Endodermal cell (in vitro differentiated cells): Measurements from ENCODE around the gene MGAT3. TPM values are rescaled to one million over a fixed set of nuclear protein-coding genes. Genes with fewer than 3 reads are reported as not detected.
A peak's percentile ranks its signal among the peaks of the same experiment; 100 is the strongest.

Source experiments
- DNase-seq: peaks from one replicate; pipeline ENCODE4 v3.0.0-alpha.2; 2017
- H3K27ac ChIP-seq: 2 replicates; pipeline ENCODE4 v1.5.1; 2013; ENCODE audit warnings: mild to moderate bottlenecking, low read depth, low read length, moderate library complexity
- H3K27me3 ChIP-seq: 2 replicates; pipeline ENCODE4 v1.6.1; 2013; ENCODE audit warnings: mild to moderate bottlenecking, low read length, moderate library complexity; ENCODE audit not compliant: insufficient read depth, control insufficient read depth, poor library complexity, severe bottlenecking
- H3K36me3 ChIP-seq: 2 replicates; pipeline ENCODE4 v1.7.0; 2013; ENCODE audit warnings: mild to moderate bottlenecking, low read length, moderate library complexity; ENCODE audit not compliant: control insufficient read depth, insufficient read depth
- H3K4me1 ChIP-seq: one replicate; pipeline ENCODE4 v1.7.0; 2013; ENCODE audit warnings: low read length; ENCODE audit not compliant: control insufficient read depth, insufficient read depth
- H3K4me3 ChIP-seq: 2 replicates; pipeline ENCODE4 v1.5.1; 2013; ENCODE audit warnings: mild to moderate bottlenecking, low read length, moderate library complexity
- H3K9ac ChIP-seq: 2 replicates; pipeline ENCODE4 v1.6.1; 2013; ENCODE audit warnings: mild to moderate bottlenecking, low read length, moderate library complexity; ENCODE audit not compliant: poor library complexity, severe bottlenecking; ENCODE audit errors: extremely low read depth
- H3K9me3 ChIP-seq: 2 replicates; pipeline ENCODE4 v1.6.1; 2013; ENCODE audit warnings: mild to moderate bottlenecking, low read length, moderate library complexity; ENCODE audit not compliant: control insufficient read depth
- H3K27ac Mint-ChIP-seq: 2 replicates; pipeline ENCODE4 v1.8.0; 2020; ENCODE audit warnings: mixed read lengths
- H3K27me3 Mint-ChIP-seq: 2 replicates; pipeline ENCODE4 v1.8.0; 2021; ENCODE audit warnings: mild to moderate bottlenecking, mixed read lengths; ENCODE audit not compliant: insufficient read depth
- H3K36me3 Mint-ChIP-seq: 2 replicates; pipeline ENCODE4 v1.8.0; 2020; ENCODE audit warnings: low read depth, mixed read lengths
- H3K4me1 Mint-ChIP-seq: 2 replicates; pipeline ENCODE4 v1.8.0; 2020; ENCODE audit warnings: mixed read lengths
- H3K4me3 Mint-ChIP-seq: 2 replicates; pipeline ENCODE4 v1.8.0; 2020; ENCODE audit warnings: mild to moderate bottlenecking, moderate library complexity, mixed read lengths
- H3K9me3 Mint-ChIP-seq: 2 replicates; pipeline ENCODE4 v1.8.0; 2020; ENCODE audit warnings: mild to moderate bottlenecking, mixed read lengths
- CTCF ChIP-seq: fragments of 200-600 bp; sonication (generic); conservative IDR thresholded peaks from 2 replicates; pipeline ENCODE4 v1.5.0; 2021; ENCODE audit warnings: antibody characterized with exemption, mild to moderate bottlenecking
- WGBS, 2 experiments: methylation state at CpG; one replicate each; pipeline versions ENCODE4 v1.1.5 to v1.1.7; 2013; ENCODE audit warnings: missing lambda C conversion rate in 2 of 2, mixed read lengths in 1 of 2; ENCODE audit not compliant: insufficient coverage in 1 of 2, insufficient read length in 1 of 2; 5-methylcytosine and 5-hydroxymethylcytosine counted together
- total RNA-seq, 2 donors: library from RNA; stranded (reverse); fragmentation: NEBNext Ultra II Directional in 1 of 2; extraction: Animal tissue kit (Norgen Biotek cat#: 25700) in 1 of 2; gene quantifications; 2 replicates in 1 of 2; 3 replicates in 1 of 2; pipeline ENCODE4 v1.2.1, GENCODE V29; 2021

The MGAT3 gene
- total RNA-seq, 2 donors from 2014 or later: 9.0 to 16.7 TPM

- Mint-ChIP-seq H3K4me3 (no peak overlapping the region), H3K4me1 (peaks cover 14% of the 10 kb centered on the region), H3K27ac (no peak overlapping the region), H3K36me3 (no peaks in the 10 kb centered on the region), H3K9me3 (no peaks in the 10 kb centered on the region), H3K27me3 (no peaks in the 10 kb centered on the region)
- Histone ChIP-seq H3K36me3 (no peaks in the 10 kb centered on the region), H3K9me3 (no peaks in the 10 kb centered on the region), H3K27ac (no peak overlapping the region), H3K9ac (no peak overlapping the region), H3K4me1 (peaks cover 20% of the 10 kb centered on the region), H3K4me3 (no peak overlapping the region), H3K27me3 (no peaks in the 10 kb centered on the region)
- TF ChIP-seq CTCF: no peak
- no peak for DNase-seq
- 91 to 93% methylated on average over 19 to 21 of the region's 21 CpGs for WGBS, 2 experiments
Observed at GRCh38 chr22:39466228-39467006, 9.6 kb downstream of the MGAT3 start.

- Histone ChIP-seq H3K36me3 (no peaks in the 10 kb centered on the region), H3K4me1 (peaks cover 25% of the 10 kb centered on the region), H3K27ac (no peak overlapping the region), H3K4me3 (no peak overlapping the region), H3K9me3 (no peaks in the 10 kb centered on the region), H3K27me3 (no peaks in the 10 kb centered on the region), H3K9ac (no peak overlapping the region)
- 91 to 92% methylated on average over 14 to 17 of the region's 17 CpGs for WGBS, 2 experiments
- Mint-ChIP-seq H3K27me3 (no peaks in the 10 kb centered on the region), H3K4me3 (no peak overlapping the region), H3K36me3 (no peaks in the 10 kb centered on the region), H3K27ac (no peak overlapping the region), H3K4me1 (peaks cover 21% of the 10 kb centered on the region), H3K9me3 (no peaks in the 10 kb centered on the region)
- no peak for TF ChIP-seq CTCF
- DNase-seq: no peak
Observed at GRCh38 chr22:39467390-39467895, 10.6 kb downstream of the MGAT3 start.

GRCh38 chr22:39468487-39469325, 11.9 kb downstream of the MGAT3 start:
- Mint-ChIP-seq H3K4me3 (no peak overlapping the region), H3K27ac (peak overlapping the region; percentile 58), H3K27me3 (no peaks in the 10 kb centered on the region), H3K36me3 (no peaks in the 10 kb centered on the region), H3K9me3 (no peaks in the 10 kb centered on the region), H3K4me1 (peaks cover 31% of the 10 kb centered on the region)
- no peak for DNase-seq
- no peaks in the 10 kb centered on the region for H3K9me3 ChIP-seq
- H3K27me3 ChIP-seq: no peaks in the 10 kb centered on the region
- no peak for TF ChIP-seq CTCF
- WGBS, 2 experiments: 88 to 93% methylated on average over 10 to 18 of the region's 18 CpGs
- peaks cover 34% of the 10 kb centered on the region for H3K4me1 ChIP-seq
- no peak overlapping the region for H3K9ac ChIP-seq
- no peak overlapping the region for H3K27ac ChIP-seq
- no peaks in the 10 kb centered on the region for H3K36me3 ChIP-seq
- no peak overlapping the region for H3K4me3 ChIP-seq
